Activated T-helper 17 cell treated with anti-CD3 and anti-CD28 coated beads, Interleukin-2, amount 50 U/mL, for 72 hours (primary cell): ENCODE measurements around the gene GALM. TPM values are rescaled to one million over a fixed set of nuclear protein-coding genes. Genes with fewer than 3 reads are reported as not detected.

ENCODE experiments used
- ATAC-seq: fragments of 150-1000 bp; cut with Tn5 transposase; replicated peaks from 2 replicates; pipeline ENCODE4 v1.10.0; 2021; ENCODE audit warnings: mild to moderate bottlenecking, moderate library complexity
- H3K27ac Mint-ChIP-seq: one replicate; pipeline ENCODE4 v1.8.0; 2022; ENCODE audit warnings: mixed read lengths
- H3K27me3 Mint-ChIP-seq: one replicate; pipeline ENCODE4 v1.8.0; 2022; ENCODE audit warnings: mixed read lengths
- H3K36me3 Mint-ChIP-seq: one replicate; pipeline ENCODE4 v1.8.0; 2022; ENCODE audit warnings: low read depth, mild to moderate bottlenecking, mixed read lengths
- H3K4me1 Mint-ChIP-seq: one replicate; pipeline ENCODE4 v1.8.0; 2022; ENCODE audit warnings: mixed read lengths
- H3K4me3 Mint-ChIP-seq: one replicate; pipeline ENCODE4 v1.8.0; 2022; ENCODE audit warnings: mild to moderate bottlenecking, mixed read lengths
- H3K9me3 Mint-ChIP-seq: one replicate; pipeline ENCODE4 v1.8.0; 2022; ENCODE audit warnings: mixed read lengths
- total RNA-seq, 2 donors: library from RNA; stranded (reverse); gene quantifications; one replicate each; pipeline ENCODE4 v1.2.3, GENCODE V29; 2022

The GALM gene
- total RNA-seq = 100 to 1,000 TPM in 1 of 2 donors, 10 to 100 TPM in 1; 85.2 to 123 TPM

DNA sequence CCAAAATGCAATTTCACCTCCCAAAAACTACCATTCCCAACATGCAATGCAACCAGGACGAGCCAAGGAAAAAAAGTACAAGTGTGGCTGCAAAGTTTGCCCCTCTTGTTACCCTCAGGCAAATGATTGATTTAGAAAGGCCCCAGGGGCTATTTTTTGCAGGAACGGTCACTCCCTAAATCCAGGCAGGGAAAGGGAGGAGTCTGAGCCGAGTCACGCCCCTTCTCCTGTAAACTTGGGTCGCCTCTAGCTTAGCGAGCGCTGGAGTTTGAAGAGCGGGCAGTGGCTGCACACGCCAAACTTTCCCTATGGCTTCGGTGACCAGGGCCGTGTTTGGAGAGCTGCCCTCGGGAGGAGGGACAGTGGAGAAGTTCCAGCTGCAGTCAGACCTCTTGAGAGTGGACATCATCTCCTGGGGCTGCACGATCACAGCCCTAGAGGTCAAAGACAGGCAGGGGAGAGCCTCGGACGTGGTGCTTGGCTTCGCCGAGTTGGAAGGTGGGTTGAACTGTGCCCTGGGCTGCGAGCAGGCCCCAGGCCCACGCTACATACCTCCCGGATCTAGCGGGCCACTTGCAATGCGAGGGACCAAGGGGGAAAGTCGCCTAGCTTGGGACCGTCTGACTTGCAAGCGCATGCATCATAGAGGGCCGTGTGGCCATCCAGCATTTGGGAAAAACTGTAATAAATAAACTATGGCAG, at the start of gene GALM:
TSS of gene GALM (plus strand) at position 261 of the 702 bp plus-strand sequence. CDS start at position 309, 48 bp downstream.
- Mint-ChIP-seq H3K4me3 (peak within 1 kb of the TSS; percentile 94), H3K27ac (peak within 1 kb of the TSS; percentile 99), H3K27me3 (no peaks in the 10 kb centered on the region), H3K4me1 (peaks cover 49% of the 10 kb centered on the region), H3K36me3 (peaks cover 59% of the 10 kb centered on the region), H3K9me3 (no peaks in the 10 kb centered on the region)
- peak; percentile 31 for ATAC-seq

DNA sequence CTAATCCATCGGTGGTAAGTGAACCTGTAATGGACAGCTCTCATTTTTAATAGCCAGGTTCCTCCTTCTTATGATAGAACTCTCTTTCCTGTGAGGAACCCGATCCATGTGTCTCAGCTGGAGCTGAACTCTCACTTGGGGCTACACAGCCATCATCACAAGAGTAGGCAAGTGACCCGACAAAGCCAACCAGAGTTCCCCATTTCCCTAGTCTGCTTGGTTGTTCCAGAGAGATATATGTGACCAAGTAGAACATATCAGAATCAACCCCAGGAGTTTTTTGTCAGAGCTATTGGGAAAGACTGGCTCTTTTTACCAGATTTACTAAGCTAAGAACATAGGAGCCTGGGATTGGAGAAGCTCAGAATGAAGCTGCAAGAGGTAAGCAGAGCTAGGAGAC, 48.6 kb upstream of the GALM start:
- no peaks in the 10 kb centered on the region for H3K36me3 Mint-ChIP-seq
- H3K27ac Mint-ChIP-seq = no peak overlapping the region
- no peak for ATAC-seq
- peaks cover 25% of the 10 kb centered on the region for H3K4me1 Mint-ChIP-seq
- H3K9me3 Mint-ChIP-seq = no peaks in the 10 kb centered on the region
- H3K4me3 Mint-ChIP-seq = no peak overlapping the region
- no peaks in the 10 kb centered on the region for H3K27me3 Mint-ChIP-seq

DNA sequence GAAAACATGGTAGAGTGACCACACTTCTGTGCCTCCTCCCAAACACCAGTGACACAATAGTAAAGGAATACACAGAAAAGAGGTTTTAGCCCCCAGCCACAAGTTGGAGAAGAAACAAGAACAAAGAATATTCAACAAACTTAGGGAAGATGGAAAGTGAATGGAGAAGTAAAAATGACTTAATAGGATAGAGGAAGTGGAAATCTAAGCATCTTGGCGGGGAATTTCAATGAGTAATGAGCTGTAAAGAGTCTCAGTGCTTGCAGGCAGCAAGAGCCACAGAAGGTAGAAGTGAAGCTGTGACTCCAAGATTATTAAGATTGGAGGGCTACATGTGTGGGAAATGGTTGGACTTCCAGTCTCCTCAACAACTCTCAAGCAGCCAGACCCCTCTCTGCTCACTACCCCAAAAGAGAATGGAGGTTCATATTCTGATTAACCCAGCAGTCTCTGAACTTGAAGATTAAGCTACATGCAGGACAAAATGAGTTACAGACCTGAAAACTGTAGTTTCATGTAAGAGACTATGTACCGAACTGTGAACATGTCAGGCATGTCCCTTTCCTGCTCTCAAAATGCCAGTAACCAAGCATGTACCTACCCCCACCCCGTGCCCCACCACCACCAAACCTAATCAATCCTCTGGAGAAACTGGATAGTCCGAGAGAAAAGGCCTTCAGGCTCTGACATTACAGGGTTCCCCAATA, 46.3 kb upstream of the GALM start:
- Mint-ChIP-seq H3K36me3 (no peaks in the 10 kb centered on the region), H3K27ac (no peak overlapping the region), H3K4me1 (peaks cover 20% of the 10 kb centered on the region), H3K9me3 (no peaks in the 10 kb centered on the region), H3K4me3 (no peak overlapping the region), H3K27me3 (no peaks in the 10 kb centered on the region)
- no peak for ATAC-seq

DNA sequence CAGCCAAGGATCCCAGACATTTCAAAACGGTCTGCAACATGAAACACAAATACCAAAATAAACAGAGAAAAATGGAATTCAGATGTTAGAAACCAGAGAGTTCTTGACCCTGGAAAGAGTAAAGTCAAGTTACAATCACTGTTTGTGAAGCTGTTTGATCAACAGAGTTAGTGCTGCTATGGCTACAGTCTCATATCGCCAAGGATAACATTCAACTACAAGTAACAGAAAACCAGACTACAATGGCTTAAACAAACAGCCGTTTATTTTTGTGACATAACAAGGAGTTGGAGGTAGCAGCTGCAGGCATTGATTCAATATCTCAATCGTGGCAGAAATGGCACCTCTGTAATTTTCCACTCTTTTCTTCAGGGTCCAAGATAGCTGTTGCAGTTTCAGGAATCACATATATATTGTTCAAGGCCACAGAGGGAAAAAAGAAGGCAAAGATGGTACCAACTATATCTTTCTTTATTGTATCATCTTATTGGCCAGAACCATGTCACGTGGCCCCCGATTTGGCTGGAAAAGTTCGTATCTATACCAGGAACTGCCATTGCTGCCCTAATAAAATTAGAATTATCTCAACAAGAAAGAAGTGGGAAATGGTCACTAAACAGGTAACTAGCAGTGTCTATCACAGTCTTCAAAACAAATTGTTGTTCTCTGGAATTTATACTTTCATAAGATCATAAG, 45.5 kb upstream of the GALM start:
- Mint-ChIP-seq H3K27ac (no peak overlapping the region), H3K4me1 (peaks cover 20% of the 10 kb centered on the region), H3K9me3 (no peaks in the 10 kb centered on the region), H3K4me3 (no peak overlapping the region), H3K27me3 (no peaks in the 10 kb centered on the region), H3K36me3 (no peaks in the 10 kb centered on the region)
- no peak for ATAC-seq

DNA sequence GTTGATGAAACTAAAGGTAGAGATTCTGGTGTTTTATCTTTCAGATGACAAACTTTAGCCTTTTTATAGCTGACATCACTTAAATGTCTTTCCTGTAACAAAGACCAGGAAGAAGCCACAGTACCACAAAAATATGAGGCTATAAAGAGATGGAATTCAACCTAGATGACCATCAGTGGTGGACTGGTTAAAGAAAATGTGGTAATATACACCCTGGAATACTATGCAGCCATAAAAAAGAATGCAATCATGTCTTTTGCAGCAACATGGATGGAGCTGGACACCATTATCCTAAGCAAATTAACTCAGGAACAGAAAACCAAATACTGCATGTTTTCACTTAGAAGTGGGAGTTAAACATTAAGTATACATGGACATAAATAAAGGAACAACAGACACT, 44.9 kb upstream of the GALM start:
- no peak overlapping the region for H3K4me3 Mint-ChIP-seq
- H3K9me3 Mint-ChIP-seq = no peaks in the 10 kb centered on the region
- no peaks in the 10 kb centered on the region for H3K36me3 Mint-ChIP-seq
- ATAC-seq = no peak
- peaks cover 14% of the 10 kb centered on the region for H3K4me1 Mint-ChIP-seq
- no peak overlapping the region for H3K27ac Mint-ChIP-seq
- no peaks in the 10 kb centered on the region for H3K27me3 Mint-ChIP-seq

DNA sequence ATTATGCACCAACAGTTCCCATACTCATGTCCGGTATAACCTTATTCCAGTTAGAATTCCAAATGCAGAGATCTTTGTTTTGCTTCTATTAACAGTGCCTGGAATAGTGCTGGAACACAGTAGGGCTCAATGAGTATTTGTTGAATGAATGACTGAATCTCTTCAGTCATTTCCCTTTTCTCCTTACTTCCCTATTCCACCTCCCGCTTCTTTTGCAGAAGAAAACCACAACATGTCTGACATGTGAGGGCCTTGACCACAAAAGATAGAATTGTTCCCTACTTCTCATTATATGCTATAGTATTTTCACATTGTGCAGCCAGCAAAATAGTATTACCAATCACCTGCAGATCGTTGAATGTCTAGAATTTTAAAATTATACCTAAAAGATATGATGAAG, 43.7 kb upstream of the GALM start:
- H3K4me3 Mint-ChIP-seq = no peak overlapping the region
- no peaks in the 10 kb centered on the region for H3K36me3 Mint-ChIP-seq
- ATAC-seq = no peak
- H3K27me3 Mint-ChIP-seq = no peaks in the 10 kb centered on the region
- no peak overlapping the region for H3K27ac Mint-ChIP-seq
- H3K4me1 Mint-ChIP-seq = peaks cover 23% of the 10 kb centered on the region
- no peaks in the 10 kb centered on the region for H3K9me3 Mint-ChIP-seq

DNA sequence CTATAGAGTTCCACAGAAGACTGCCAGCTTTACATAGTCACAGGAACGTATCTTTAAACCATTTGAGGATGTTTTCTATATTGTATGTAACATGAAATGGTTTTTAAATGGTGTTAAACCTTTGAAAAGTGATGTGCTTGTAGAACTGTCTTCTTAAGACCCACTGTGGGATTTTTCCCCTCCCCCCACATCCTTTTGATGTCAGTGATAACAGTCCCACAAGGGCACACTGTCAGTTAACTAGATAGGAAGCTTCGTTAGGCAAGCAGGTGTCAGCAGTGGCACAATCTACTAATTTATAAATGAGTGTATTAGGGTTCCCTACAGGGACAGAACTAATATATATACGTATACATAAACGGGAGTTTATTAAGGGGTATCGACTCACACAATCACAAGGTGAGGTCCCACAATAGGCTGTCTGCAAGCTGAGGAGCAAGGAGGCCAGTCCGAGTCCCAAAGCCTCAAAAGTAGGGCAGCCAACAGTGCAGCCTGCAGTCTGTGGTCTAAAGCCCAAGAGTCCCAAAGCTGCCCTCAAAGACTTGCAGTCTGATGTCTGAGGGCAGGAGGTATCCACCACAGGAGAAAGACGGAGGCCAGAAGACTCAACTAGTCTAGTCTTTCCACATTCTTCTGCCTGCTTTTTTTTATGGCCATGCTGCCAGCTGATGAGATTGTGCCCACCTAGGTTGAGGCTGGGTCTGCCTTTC, 39.4 kb upstream of the GALM start:
- Mint-ChIP-seq H3K9me3 (no peaks in the 10 kb centered on the region), H3K27me3 (no peaks in the 10 kb centered on the region), H3K4me3 (peak overlapping the region; percentile 76), H3K27ac (peak overlapping the region; percentile 83), H3K36me3 (no peaks in the 10 kb centered on the region), H3K4me1 (peaks cover 22% of the 10 kb centered on the region)
- ATAC-seq = peak; percentile 65

DNA sequence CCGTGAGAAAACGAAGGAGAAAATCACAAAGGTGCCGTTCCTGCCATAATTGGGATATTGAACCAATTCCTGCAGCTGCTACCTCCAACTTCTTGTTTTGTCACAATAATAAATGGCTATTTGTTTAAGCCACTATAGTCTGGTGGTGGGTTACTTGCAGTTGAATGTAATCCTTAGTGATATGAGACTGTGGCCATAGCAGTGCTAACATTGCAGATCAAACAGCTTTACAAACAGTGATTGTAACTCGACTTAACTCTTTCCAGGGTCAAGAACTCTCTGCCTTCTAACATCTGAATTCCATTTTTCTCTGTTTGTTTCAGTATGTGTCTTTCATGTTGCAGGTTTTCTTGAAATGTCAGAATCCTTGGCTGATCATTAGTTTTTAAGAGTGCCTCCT, 38.5 kb upstream of the GALM start:
- H3K9me3 Mint-ChIP-seq = no peaks in the 10 kb centered on the region
- H3K4me3 Mint-ChIP-seq = peak overlapping the region; percentile 76
- H3K36me3 Mint-ChIP-seq = no peaks in the 10 kb centered on the region
- no peaks in the 10 kb centered on the region for H3K27me3 Mint-ChIP-seq
- peaks cover 19% of the 10 kb centered on the region for H3K4me1 Mint-ChIP-seq
- ATAC-seq = no peak
- no peak overlapping the region for H3K27ac Mint-ChIP-seq

DNA sequence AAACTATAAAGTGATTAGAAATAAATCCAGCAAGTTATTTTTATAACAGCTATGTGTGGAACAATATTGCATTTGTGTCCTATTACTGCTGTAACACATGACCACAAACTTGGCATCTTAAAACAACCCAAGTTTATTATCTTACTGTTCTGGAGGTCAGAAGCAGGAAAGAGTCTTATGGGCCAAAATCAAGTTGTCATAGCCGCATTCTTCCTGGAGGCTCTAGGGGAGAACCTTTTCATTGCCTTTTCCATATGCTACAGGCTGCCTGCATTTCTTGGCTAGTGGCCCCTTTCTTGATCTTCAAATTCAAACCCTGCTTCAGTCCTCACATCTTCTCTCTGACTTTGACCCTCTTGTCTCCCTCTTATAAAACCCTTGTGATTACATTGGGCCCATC, 36.2 kb upstream of the GALM start:
- H3K4me3 Mint-ChIP-seq = no peak overlapping the region
- H3K27ac Mint-ChIP-seq = no peak overlapping the region
- peaks cover 25% of the 10 kb centered on the region for H3K4me1 Mint-ChIP-seq
- no peaks in the 10 kb centered on the region for H3K36me3 Mint-ChIP-seq
- H3K9me3 Mint-ChIP-seq = no peaks in the 10 kb centered on the region
- ATAC-seq = no peak
- no peaks in the 10 kb centered on the region for H3K27me3 Mint-ChIP-seq

DNA sequence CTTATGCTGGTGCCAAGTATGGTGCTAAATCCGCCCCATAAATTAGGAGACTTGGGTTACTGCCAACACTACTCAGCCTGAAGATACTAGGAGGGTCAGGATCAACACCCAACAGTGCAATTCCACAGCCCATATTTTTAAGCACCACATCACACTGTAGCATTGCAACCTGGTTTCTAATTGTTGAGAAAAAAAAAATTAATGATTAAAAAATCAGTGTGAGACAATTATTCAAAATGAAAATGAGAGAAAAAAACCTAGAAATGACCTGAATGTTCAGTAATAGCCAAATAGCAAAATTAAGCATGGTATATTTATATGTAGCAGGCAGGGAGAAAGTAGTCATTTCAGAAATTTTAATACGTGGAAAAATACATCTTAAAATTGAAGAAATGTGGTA, 33.9 kb upstream of the GALM start:
- H3K4me1 Mint-ChIP-seq = peaks cover 20% of the 10 kb centered on the region
- no peaks in the 10 kb centered on the region for H3K9me3 Mint-ChIP-seq
- H3K27me3 Mint-ChIP-seq = no peaks in the 10 kb centered on the region
- no peaks in the 10 kb centered on the region for H3K36me3 Mint-ChIP-seq
- no peak overlapping the region for H3K27ac Mint-ChIP-seq
- H3K4me3 Mint-ChIP-seq = no peak overlapping the region
- no peak for ATAC-seq

DNA sequence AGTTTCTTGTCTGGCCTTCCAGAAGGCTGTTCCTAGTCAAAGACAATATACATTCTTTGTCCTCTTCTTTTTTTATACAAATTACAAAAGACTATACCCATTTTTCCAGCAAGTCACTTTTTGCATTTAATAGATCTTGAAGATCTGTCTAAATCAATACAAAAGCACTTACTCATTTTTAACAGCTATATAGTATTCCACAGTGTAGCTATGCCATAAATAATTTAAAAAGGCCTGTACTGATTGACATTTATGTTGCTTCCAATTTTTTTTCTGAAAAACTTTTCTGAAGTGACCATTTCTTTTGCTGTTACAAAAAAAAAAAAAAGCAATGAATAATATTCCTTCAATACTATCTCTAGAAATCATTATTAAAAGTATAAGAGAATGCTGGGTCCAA, 32.9 kb upstream of the GALM start:
- no peaks in the 10 kb centered on the region for H3K36me3 Mint-ChIP-seq
- H3K4me3 Mint-ChIP-seq = no peak overlapping the region
- H3K27me3 Mint-ChIP-seq = no peaks in the 10 kb centered on the region
- H3K27ac Mint-ChIP-seq = no peak overlapping the region
- no peak for ATAC-seq
- H3K9me3 Mint-ChIP-seq = no peaks in the 10 kb centered on the region
- peaks cover 17% of the 10 kb centered on the region for H3K4me1 Mint-ChIP-seq

DNA sequence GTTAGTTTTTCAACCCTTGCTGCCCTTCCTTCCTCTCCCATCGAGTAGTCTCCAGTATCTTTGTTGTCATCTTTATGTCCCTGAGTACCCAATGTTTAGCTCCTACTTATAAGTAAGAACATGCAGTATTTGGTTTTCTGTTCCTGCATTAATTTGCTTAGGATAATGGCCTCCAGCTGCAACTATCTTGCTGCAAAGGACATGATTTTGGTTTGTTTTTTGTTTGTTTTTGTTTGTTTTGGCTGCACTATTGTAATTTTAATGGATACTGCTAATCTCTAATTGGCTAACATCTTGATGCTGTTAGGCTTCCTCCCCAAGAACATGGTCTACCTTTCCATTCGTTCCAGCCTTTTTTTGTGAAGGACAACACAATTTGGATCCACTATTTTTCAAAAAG, 32.0 kb upstream of the GALM start:
- Mint-ChIP-seq H3K4me1 (peaks cover 17% of the 10 kb centered on the region), H3K27ac (no peak overlapping the region), H3K36me3 (no peaks in the 10 kb centered on the region), H3K9me3 (no peaks in the 10 kb centered on the region), H3K27me3 (no peaks in the 10 kb centered on the region), H3K4me3 (no peak overlapping the region)
- ATAC-seq = no peak

DNA sequence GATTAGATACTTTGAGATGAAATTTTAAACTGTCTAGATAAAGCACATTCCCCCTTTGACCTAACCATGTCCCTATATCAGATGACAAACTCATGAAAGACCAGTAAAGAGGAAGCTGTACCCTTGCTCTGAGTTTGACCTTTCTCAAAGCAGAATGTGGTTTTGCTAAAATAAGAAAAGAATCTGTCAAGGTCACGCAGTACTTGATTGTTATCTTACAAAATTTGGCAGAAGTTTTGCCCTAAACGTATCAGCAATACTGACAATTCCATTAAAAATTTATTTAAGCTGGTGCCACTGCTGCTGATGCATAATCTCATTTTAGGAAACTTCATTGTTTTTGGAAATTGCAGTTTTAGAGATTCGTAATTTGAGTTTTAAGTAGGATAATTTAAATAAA, 31.2 kb upstream of the GALM start:
- Mint-ChIP-seq H3K36me3 (no peaks in the 10 kb centered on the region), H3K27ac (no peak overlapping the region), H3K4me1 (peaks cover 17% of the 10 kb centered on the region), H3K27me3 (no peaks in the 10 kb centered on the region), H3K4me3 (no peak overlapping the region), H3K9me3 (no peaks in the 10 kb centered on the region)
- peak; percentile 48 for ATAC-seq

DNA sequence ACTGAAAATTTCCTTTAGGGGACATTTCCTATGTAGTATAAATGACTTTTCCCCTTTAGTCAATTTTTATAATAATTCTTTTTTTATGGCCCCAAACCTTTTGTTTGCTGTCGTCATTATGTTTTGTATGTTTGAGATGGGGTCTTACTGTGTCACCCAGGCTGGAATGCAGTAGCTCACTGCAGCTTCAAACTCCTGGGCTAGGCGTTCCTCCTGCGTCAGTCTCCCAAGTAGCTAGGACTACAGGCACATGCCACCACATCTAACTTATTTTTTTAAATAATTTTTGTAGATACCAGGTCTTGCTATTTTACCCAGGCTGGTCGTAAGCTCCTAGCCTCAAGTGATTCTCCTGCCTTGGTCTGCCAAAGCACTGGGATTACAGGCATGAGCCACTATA, 30.8 kb upstream of the GALM start:
- H3K27ac Mint-ChIP-seq = no peak overlapping the region
- H3K27me3 Mint-ChIP-seq = no peaks in the 10 kb centered on the region
- H3K4me1 Mint-ChIP-seq = peaks cover 13% of the 10 kb centered on the region
- no peaks in the 10 kb centered on the region for H3K36me3 Mint-ChIP-seq
- H3K9me3 Mint-ChIP-seq = no peaks in the 10 kb centered on the region
- no peak for ATAC-seq
- no peak overlapping the region for H3K4me3 Mint-ChIP-seq
